Neural cell (in vitro differentiated cells): ENCODE data around the gene SLAMF9.

Experiments used
- CTCF ChIP-seq: fragments of 450-650 bp; IDR thresholded peaks from 2 replicates; pipeline ENCODE4 v1.5.1; 2014; ENCODE audit warnings: antibody characterized with exemption, mild to moderate bottlenecking, moderate library complexity; ENCODE audit not compliant: poor library complexity, severe bottlenecking
- EP300 ChIP-seq: fragments of 450-650 bp; conservative IDR thresholded peaks from 2 replicates; pipeline ENCODE4 v1.6.1; 2014; ENCODE audit warnings: antibody characterized with exemption, mild to moderate bottlenecking, moderate library complexity; ENCODE audit not compliant: poor library complexity, severe bottlenecking
- EZH2 ChIP-seq: fragments of 200-600, 300-800 bp; shearing (Covaris generic), sonication (generic); IDR thresholded peaks from 2 replicates; pipeline ENCODE4 v1.6.1; 2014; ENCODE audit warnings: antibody characterized with exemption, low read length, borderline replicate concordance, mild to moderate bottlenecking; ENCODE audit not compliant: insufficient read depth, poor library complexity, severe bottlenecking
- MXI1 ChIP-seq: fragments of 450-650 bp; conservative IDR thresholded peaks from 2 replicates; pipeline ENCODE4 v1.6.1; 2014; ENCODE audit warnings: antibody characterized with exemption, mild to moderate bottlenecking; ENCODE audit not compliant: poor library complexity, severe bottlenecking
- POLR2AphosphoS5 ChIP-seq: IDR thresholded peaks from 2 replicates; pipeline ENCODE4 v1.6.1; 2012
- RAD21 ChIP-seq: fragments of 450-650 bp; conservative IDR thresholded peaks from 2 replicates; pipeline ENCODE4 v1.6.1; 2014; ENCODE audit warnings: antibody characterized with exemption, mild to moderate bottlenecking, moderate library complexity
- REST ChIP-seq: IDR thresholded peaks from 2 replicates; pipeline ENCODE4 v1.6.1; 2012; ENCODE audit warnings: borderline replicate concordance
- SMC3 ChIP-seq: fragments of 450-650 bp; conservative IDR thresholded peaks from 2 replicates; pipeline ENCODE4 v1.6.1; 2014; ENCODE audit warnings: antibody characterized with exemption, mild to moderate bottlenecking, moderate library complexity; ENCODE audit not compliant: poor library complexity
- TAF1 ChIP-seq: IDR thresholded peaks from 2 replicates; pipeline ENCODE4 v1.6.1; 2012; ENCODE audit warnings: low read depth

- TF ChIP-seq CTCF (no peak), POLR2AphosphoS5 (no peak), EZH2 (no peak), RAD21 (no peak), REST (no peak), TAF1 (no peak), EP300 (no peak), SMC3 (no peak), MXI1 (no peak)
Observed at GRCh38 chr1:159902541-159902940, 51.5 kb downstream of the SLAMF9 start.
